Tibial nerve (tissue), 3 donors: ENCODE measurements around the gene KMT2D.

ENCODE experiments used
- POLR2A ChIP-seq, 2 donors: fragments of 450-650 bp; IDR thresholded peaks; one replicate each; pipeline ENCODE4 v1.6.1; 2017; ENCODE audit warnings: antibody characterized with exemption in 2 of 2, mild to moderate bottlenecking in 2 of 2, moderate library complexity in 2 of 2
- TF ChIP-seq, protein P1 (sequence below), 5 experiments: fragments of 200-600 bp in 3 of 5; fragments of 450-650 bp in 2 of 5; sonication (generic) in 3 of 5; IDR thresholded peaks; one replicate each; pipeline ENCODE4 v1.5.1; 2016 to 2019; ENCODE audit warnings: antibody characterized with exemption in 5 of 5, mild to moderate bottlenecking in 3 of 5, moderate library complexity in 2 of 5

DNA sequence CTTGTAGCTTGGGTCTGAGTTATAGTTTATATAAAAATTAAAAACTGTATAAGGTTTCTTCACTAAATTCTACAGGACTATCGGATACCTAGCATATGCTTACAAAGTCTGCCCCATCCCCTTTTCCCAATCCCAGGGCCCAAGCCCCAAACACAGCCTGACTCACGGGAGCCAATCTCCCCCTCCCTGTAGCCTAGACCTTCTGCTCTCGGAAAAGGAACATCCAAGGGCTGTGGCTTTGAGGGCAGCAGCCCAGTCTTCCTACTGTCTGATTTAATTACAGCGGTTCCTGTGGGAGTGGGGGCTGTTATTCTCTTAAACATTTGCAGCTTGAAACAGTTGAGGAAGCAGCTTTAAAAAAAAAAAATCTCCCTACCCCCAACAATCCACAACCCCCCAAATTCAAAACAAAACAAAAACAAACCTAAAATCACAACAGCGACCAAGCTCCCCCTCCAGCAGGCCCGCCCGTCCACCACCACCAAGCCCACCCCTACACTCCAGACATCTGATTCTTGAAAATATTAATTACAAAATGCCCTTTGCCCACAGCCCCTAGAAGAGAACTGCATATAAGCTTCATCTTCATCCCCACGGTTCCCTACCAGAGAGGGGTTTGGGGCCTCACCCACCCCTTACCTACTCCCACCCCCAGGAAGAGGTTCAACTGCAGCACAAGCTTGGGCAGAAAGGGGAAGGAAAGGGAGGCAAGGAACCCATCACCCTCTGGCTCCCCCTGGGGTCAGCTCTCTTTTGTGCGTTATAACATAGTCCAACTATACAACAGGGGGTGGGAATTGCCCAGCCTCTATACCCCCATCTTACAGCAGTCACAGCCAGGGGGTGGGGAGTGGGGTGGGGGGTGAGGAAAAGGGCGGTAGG lies 40.9 kb downstream of the KMT2D start:
- TF ChIP-seq, protein P1, sequence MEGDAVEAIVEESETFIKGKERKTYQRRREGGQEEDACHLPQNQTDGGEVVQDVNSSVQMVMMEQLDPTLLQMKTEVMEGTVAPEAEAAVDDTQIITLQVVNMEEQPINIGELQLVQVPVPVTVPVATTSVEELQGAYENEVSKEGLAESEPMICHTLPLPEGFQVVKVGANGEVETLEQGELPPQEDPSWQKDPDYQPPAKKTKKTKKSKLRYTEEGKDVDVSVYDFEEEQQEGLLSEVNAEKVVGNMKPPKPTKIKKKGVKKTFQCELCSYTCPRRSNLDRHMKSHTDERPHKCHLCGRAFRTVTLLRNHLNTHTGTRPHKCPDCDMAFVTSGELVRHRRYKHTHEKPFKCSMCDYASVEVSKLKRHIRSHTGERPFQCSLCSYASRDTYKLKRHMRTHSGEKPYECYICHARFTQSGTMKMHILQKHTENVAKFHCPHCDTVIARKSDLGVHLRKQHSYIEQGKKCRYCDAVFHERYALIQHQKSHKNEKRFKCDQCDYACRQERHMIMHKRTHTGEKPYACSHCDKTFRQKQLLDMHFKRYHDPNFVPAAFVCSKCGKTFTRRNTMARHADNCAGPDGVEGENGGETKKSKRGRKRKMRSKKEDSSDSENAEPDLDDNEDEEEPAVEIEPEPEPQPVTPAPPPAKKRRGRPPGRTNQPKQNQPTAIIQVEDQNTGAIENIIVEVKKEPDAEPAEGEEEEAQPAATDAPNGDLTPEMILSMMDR (IDR thresholded peaks at IDR 0.05): no peak
- no peak for TF ChIP-seq POLR2A (IDR thresholded peaks at IDR 0.05)
